GM10847 (cell line): ENCODE data around the gene SERPINA6.

Source experiments
- POLR2A ChIP-seq: IDR thresholded peaks from 2 replicates; pipeline ENCODE4 v1.6.1; 2011; ENCODE audit not compliant: insufficient read length; ENCODE audit errors: extremely low read depth

SERPINA6 gene, protein sequence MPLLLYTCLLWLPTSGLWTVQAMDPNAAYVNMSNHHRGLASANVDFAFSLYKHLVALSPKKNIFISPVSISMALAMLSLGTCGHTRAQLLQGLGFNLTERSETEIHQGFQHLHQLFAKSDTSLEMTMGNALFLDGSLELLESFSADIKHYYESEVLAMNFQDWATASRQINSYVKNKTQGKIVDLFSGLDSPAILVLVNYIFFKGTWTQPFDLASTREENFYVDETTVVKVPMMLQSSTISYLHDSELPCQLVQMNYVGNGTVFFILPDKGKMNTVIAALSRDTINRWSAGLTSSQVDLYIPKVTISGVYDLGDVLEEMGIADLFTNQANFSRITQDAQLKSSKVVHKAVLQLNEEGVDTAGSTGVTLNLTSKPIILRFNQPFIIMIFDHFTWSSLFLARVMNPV

GRCh38 chr14:94322648-94323570 is at the start of gene SERPINA6:
Gene SERPINA6, minus strand, starts transcription at chr14:94323336. Its CDS starts 8,688 bp downstream, at chr14:94314648.
- TF ChIP-seq POLR2A = no peak

GRCh38 chr14:94372021-94372605 is 49.0 kb upstream of the SERPINA6 start:
- no peak for TF ChIP-seq POLR2A

DNA sequence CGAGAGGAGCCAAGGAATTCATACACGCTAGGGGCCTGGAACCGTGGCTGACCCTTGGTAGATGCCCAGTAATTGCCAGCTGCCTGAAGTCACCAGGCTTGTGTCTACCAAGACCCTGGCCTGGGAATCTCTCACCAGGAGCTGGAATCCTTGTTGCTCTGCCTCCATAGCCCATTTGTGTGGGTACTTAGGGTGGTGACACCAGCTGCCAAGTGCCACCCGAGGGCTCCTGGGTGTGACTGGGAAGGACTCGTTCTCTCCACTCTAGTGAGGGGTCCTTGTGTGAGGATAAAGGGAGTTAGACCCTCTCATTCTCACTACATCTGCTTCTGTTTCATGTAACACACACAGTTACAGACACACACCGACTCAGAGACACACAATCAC is 47.4 kb upstream of the SERPINA6 start:
- TF ChIP-seq POLR2A = no peak

GRCh38 chr14:94368956-94369355 is 45.8 kb upstream of the SERPINA6 start:
- TF ChIP-seq POLR2A = no peak

- no peak for TF ChIP-seq POLR2A
These were observed 45.1 kb upstream of the SERPINA6 start for GRCh38 chr14:94368243-94368590.

- no peak for TF ChIP-seq POLR2A
These were observed 44.5 kb upstream of the SERPINA6 start for GRCh38 chr14:94367347-94368242.

- TF ChIP-seq POLR2A = no peak
These were observed 43.2 kb upstream of the SERPINA6 start, which contains the start of gene SERPINA2 for GRCh38 chr14:94366146-94366915. Gene SERPINA2, minus strand, starts transcription at chr14:94366698.

DNA sequence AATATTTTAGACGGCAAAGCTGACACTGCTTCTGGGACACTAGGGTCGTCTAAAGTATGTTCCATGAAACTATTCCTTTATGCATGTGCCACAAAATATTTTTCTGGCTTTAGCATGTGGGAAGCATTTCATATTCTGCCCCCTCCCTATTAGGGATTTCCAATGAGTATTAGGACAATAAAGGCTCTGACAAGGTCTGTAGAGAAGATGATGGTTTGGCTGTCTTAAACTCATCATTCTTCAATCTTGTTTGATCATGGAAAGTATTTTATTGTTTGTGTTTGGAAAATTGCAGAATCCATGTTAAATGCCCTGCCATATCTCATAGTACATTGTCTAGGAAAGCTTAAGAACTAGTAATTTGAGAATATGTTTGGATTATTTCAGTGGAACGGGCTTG is 42.5 kb upstream of the SERPINA6 start:
- TF ChIP-seq POLR2A = no peak

DNA sequence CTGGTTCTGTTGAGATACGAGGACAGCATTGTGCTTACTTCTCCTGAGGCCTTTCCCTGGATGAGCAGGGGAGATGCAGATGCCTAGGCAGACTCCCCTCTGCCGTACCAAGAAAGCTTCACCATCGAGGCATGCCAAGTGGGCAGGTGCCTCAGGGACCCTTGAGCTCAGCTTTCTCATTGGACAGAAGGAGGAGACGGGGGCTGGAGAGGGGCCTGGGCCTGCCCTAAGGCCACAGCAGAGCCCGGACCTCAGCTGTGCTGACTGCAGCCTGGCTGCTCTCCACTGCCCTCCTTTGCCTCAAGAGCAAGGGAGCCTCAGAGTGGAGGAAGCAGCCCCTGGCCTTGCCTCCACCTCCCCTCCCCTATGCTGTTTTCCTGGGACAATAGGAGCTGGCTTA is 41.8 kb upstream of the SERPINA6 start:
- TF ChIP-seq POLR2A = no peak

GRCh38 chr14:94364037-94364436 is 40.9 kb upstream of the SERPINA6 start:
- no peak for TF ChIP-seq POLR2A

DNA sequence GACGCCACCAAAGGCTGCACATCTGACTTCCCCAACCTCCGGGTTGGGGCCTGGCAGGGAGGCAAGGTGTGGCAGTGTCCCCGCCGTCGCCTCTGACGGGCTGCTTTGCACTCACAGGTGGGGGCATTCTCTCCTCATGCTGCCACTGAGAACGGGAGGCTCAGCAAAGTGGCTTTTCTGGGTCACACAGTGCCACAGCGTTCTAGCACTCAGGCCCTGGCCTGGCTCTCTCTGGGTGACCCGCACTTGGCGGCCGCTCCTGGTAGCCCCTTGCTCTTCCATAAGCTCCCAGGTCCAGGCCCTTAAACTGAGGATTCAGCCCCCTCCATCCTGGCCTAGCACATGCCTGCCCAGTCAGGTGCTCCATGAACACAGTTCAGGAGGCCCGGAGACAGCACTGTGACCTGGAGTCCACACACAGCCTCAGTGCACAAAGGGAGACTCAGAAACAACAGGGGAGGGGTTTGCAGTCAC is 40.1 kb upstream of the SERPINA6 start:
- no peak for TF ChIP-seq POLR2A

GRCh38 chr14:94362614-94363133 is 39.5 kb upstream of the SERPINA6 start:
- TF ChIP-seq POLR2A = no peak

DNA sequence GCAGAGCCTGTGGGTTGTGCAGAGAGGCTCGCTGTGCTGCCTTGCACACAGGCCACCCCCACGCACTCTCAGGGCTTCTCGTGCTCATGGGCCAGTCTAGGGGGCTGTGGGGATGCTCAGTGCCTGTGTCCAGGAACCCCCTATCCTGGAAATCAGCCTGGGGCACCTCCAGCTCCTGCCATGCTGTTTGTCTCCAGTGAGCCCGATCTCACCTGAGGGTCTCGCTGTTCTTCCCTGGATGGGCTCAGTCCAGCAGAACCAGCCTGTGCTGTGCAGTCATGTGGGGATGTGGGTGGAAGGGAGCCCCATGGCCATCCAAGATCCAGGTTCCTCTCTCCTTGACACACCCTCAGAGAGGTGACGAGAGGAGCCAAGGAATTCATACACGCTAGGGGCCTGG is 38.5 kb upstream of the SERPINA6 start:
- no peak for TF ChIP-seq POLR2A
